ENCODE data around the gene CPEB4. TPM values are rescaled to one million over a fixed set of nuclear protein-coding genes. Genes with fewer than 3 reads are reported as not detected.

CPEB4 gene
- total RNA-seq, 2 donors from 2014 or later = 54.7 to 65.6 TPM

GRCh38 chr5:173998531-173998930 lies 110.4 kb downstream of the CPEB4 start:
- Histone ChIP-seq H3K36me3 (no peaks in the 10 kb centered on the region), H3K4me3 (no peak overlapping the region), H3K9me3 (no peaks in the 10 kb centered on the region), H3K27me3 (replicated peaks; ENCODE audit: insufficient read depth) (no peaks in the 10 kb centered on the region), H3K27ac (no peak overlapping the region), H3K4me1 (ENCODE audit: control insufficient read depth in 1 of 2, low read depth in 2 of 2) (no peaks in the 10 kb centered on the region)
- TF ChIP-seq CTCF (IDR thresholded peaks at IDR 0.05) = no peak
- no peak for ATAC-seq (ENCODE audit: insufficient number of reproducible peaks, low FRiP score, low read depth)
- no peak for DNase-seq (ENCODE audit: low spot score)

GRCh38 chr5:174000076-174000475 lies 111.9 kb downstream of the CPEB4 start:
- no peak overlapping the region for H3K27ac ChIP-seq
- H3K36me3 ChIP-seq = no peaks in the 10 kb centered on the region
- ATAC-seq (ENCODE audit: insufficient number of reproducible peaks, low FRiP score, low read depth) = no peak
- H3K4me1 ChIP-seq (ENCODE audit: control insufficient read depth in 1 of 2, low read depth in 2 of 2) = no peaks in the 10 kb centered on the region
- no peak overlapping the region for H3K4me3 ChIP-seq
- DNase-seq (ENCODE audit: low spot score) = no peak
- no peaks in the 10 kb centered on the region for H3K9me3 ChIP-seq
- no peaks in the 10 kb centered on the region for H3K27me3 ChIP-seq (replicated peaks; ENCODE audit: insufficient read depth)
- TF ChIP-seq CTCF (IDR thresholded peaks at IDR 0.05) = no peak

GRCh38 chr5:174003795-174004194 lies 115.6 kb downstream of the CPEB4 start:
- no peaks in the 10 kb centered on the region for H3K9me3 ChIP-seq
- no peak for TF ChIP-seq CTCF (IDR thresholded peaks at IDR 0.05)
- H3K4me1 ChIP-seq (ENCODE audit: control insufficient read depth in 1 of 2, low read depth in 2 of 2) = no peaks in the 10 kb centered on the region
- H3K27ac ChIP-seq = no peak overlapping the region
- no peaks in the 10 kb centered on the region for H3K36me3 ChIP-seq
- H3K4me3 ChIP-seq = no peak overlapping the region
- no peaks in the 10 kb centered on the region for H3K27me3 ChIP-seq (replicated peaks; ENCODE audit: insufficient read depth)
- ATAC-seq (ENCODE audit: insufficient number of reproducible peaks, low FRiP score, low read depth) = no peak
- no peak for DNase-seq (ENCODE audit: low spot score)

GRCh38 chr5:174008922-174009321 lies 120.8 kb downstream of the CPEB4 start:
- Histone ChIP-seq H3K4me3 (no peak overlapping the region), H3K27me3 (replicated peaks; ENCODE audit: insufficient read depth) (no peaks in the 10 kb centered on the region), H3K9me3 (no peaks in the 10 kb centered on the region), H3K36me3 (no peaks in the 10 kb centered on the region), H3K4me1 (ENCODE audit: control insufficient read depth in 1 of 2, low read depth in 2 of 2) (no peaks in the 10 kb centered on the region), H3K27ac (no peak overlapping the region)
- no peak for TF ChIP-seq CTCF (IDR thresholded peaks at IDR 0.05)
- DNase-seq (ENCODE audit: low spot score) (no peak), ATAC-seq (ENCODE audit: insufficient number of reproducible peaks, low FRiP score, low read depth) (no peak)

GRCh38 chr5:174010365-174010764 lies 122.2 kb downstream of the CPEB4 start:
- Histone ChIP-seq H3K4me1 (ENCODE audit: control insufficient read depth in 1 of 2, low read depth in 2 of 2) (no peaks in the 10 kb centered on the region), H3K27ac (no peak overlapping the region), H3K4me3 (no peak overlapping the region), H3K36me3 (no peaks in the 10 kb centered on the region), H3K27me3 (replicated peaks; ENCODE audit: insufficient read depth) (no peaks in the 10 kb centered on the region), H3K9me3 (no peaks in the 10 kb centered on the region)
- no peak for TF ChIP-seq CTCF (IDR thresholded peaks at IDR 0.05)
- ATAC-seq (ENCODE audit: insufficient number of reproducible peaks, low FRiP score, low read depth) (no peak), DNase-seq (ENCODE audit: low spot score) (no peak)
